Measurements from ENCODE around the gene SPPL3.

The SPPL3 gene

DNA sequence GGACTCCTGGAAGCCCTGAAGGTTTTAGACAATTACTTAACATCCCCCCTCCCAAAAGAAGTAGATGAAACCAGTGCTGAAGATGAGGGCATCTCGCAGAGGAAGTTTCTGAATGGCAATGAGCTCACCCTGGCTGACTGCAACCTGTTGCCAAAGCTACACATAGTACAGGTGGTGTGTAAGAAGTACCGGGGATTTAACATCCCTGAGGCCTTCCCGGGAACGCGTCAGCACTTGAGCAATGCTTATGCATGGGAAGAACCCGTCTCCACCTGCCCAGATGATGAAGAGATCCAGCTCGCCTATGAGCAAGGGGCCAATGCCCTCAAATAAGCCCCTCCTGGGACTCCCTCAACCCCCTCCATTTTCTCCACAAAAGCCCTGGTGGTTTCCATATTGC is 10.6 kb upstream of the SPPL3 start:
- Histone ChIP-seq H3K36me3 (ENCODE audit: control insufficient read depth in 2 of 2, insufficient read depth in 1 of 2, low read length in 2 of 2) (no peaks in the 10 kb centered on the region), H3K27ac (ENCODE audit: extremely low read depth, low read depth, low read length) (no peak overlapping the region), H3K9me3 (ENCODE audit: control insufficient read depth, insufficient read depth, low read depth, low read length) (no peaks in the 10 kb centered on the region), H3K4me1 (ENCODE audit: control insufficient read depth, insufficient read depth, low read length) (no peaks in the 10 kb centered on the region), H3K4me3 (ENCODE audit: low read depth, low read length) (no peak overlapping the region)
- ChIA-PET POLR2A (no interaction called here), CTCF (no interaction called here)
- no peak for TF ChIP-seq MYNN (tag by site-specific recombination; IDR thresholded peaks at IDR 0.05; ENCODE audit: borderline replicate concordance)
- 0 out of 2 replicates have a peak, but pooled peaks have one; percentile 25 for TF ChIP-seq SCRT1 (tag by site-specific recombination; IDR thresholded peaks at IDR 0.05; ENCODE audit: borderline replicate concordance)
- TF ChIP-seq ZNF501 (tag by site-specific recombination; IDR thresholded peaks at IDR 0.05), result no peak
- TF ChIP-seq, protein P1, sequence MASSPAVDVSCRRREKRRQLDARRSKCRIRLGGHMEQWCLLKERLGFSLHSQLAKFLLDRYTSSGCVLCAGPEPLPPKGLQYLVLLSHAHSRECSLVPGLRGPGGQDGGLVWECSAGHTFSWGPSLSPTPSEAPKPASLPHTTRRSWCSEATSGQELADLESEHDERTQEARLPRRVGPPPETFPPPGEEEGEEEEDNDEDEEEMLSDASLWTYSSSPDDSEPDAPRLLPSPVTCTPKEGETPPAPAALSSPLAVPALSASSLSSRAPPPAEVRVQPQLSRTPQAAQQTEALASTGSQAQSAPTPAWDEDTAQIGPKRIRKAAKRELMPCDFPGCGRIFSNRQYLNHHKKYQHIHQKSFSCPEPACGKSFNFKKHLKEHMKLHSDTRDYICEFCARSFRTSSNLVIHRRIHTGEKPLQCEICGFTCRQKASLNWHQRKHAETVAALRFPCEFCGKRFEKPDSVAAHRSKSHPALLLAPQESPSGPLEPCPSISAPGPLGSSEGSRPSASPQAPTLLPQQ (tag by site-specific recombination; IDR thresholded peaks at IDR 0.05), result no peak
- TF ChIP-seq ZNF214 (tag by site-specific recombination; IDR thresholded peaks at IDR 0.05; ENCODE audit: borderline replicate concordance), result no peak
- TF ChIP-seq ZBTB8A (tag by site-specific recombination; IDR thresholded peaks at IDR 0.05), result no peak
- TF ChIP-seq SCRT2 (tag by site-specific recombination; IDR thresholded peaks at IDR 0.05), result peak; percentile 85

DNA sequence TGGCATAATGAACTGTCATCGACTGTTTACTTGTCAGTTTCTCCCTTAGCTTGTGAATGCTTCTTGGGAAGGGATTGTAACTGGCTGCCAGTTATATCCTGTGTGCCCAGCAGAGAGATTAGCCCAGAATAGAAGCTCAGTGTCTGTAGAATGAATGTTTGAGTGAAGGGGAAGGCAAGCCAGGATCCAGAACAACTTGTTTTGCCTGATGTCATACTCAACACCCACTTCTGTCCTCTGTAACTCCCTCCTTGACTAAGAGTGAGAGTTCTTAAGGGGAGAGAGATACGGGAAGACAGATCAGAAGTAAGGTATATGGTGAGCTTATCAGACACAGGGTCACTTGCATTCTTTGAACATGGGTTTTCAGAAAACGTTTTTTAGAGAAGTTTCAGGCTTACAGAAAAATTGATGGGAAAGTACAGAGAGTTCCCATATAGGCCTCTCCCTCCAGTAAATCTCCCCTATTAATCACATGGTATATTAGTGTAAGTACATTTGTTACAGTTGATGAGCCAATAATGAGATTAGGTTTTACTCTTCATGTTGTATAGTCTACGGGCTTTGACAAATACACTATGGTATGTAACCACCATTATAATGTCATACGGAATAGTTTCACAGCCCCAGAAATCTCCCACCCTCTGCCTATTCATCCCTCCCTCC is 5.6 kb upstream of the SPPL3 start:
- no peaks in the 10 kb centered on the region for H3K4me1 ChIP-seq (ENCODE audit: control insufficient read depth, insufficient read depth, low read length)
- H3K27ac ChIP-seq (ENCODE audit: extremely low read depth, low read depth, low read length), result no peak overlapping the region
- no peaks in the 10 kb centered on the region for H3K36me3 ChIP-seq (ENCODE audit: control insufficient read depth in 2 of 2, insufficient read depth in 1 of 2, low read length in 2 of 2)
- H3K9me3 ChIP-seq (ENCODE audit: control insufficient read depth, insufficient read depth, low read depth, low read length), result no peaks in the 10 kb centered on the region
- 0 out of 2 replicates have a peak, but pooled peaks have one; percentile 15 for TF ChIP-seq ZNF600 (tag by site-specific recombination; IDR thresholded peaks at IDR 0.05)
- no peak for TF ChIP-seq KLF9 (tag by site-specific recombination; IDR thresholded peaks at IDR 0.05; ENCODE audit: low read depth)
- TF ChIP-seq, protein P2, sequence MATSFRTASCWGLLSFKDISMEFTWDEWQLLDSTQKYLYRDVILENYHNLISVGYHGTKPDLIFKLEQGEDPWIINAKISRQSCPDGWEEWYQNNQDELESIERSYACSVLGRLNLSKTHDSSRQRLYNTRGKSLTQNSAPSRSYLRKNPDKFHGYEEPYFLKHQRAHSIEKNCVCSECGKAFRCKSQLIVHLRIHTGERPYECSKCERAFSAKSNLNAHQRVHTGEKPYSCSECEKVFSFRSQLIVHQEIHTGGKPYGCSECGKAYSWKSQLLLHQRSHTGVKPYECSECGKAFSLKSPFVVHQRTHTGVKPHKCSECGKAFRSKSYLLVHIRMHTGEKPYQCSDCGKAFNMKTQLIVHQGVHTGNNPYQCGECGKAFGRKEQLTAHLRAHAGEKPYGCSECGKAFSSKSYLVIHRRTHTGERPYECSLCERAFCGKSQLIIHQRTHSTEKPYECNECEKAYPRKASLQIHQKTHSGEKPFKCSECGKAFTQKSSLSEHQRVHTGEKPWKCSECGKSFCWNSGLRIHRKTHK (tag by site-specific recombination; IDR thresholded peaks at IDR 0.05), result no peak
- TF ChIP-seq, protein P3, sequence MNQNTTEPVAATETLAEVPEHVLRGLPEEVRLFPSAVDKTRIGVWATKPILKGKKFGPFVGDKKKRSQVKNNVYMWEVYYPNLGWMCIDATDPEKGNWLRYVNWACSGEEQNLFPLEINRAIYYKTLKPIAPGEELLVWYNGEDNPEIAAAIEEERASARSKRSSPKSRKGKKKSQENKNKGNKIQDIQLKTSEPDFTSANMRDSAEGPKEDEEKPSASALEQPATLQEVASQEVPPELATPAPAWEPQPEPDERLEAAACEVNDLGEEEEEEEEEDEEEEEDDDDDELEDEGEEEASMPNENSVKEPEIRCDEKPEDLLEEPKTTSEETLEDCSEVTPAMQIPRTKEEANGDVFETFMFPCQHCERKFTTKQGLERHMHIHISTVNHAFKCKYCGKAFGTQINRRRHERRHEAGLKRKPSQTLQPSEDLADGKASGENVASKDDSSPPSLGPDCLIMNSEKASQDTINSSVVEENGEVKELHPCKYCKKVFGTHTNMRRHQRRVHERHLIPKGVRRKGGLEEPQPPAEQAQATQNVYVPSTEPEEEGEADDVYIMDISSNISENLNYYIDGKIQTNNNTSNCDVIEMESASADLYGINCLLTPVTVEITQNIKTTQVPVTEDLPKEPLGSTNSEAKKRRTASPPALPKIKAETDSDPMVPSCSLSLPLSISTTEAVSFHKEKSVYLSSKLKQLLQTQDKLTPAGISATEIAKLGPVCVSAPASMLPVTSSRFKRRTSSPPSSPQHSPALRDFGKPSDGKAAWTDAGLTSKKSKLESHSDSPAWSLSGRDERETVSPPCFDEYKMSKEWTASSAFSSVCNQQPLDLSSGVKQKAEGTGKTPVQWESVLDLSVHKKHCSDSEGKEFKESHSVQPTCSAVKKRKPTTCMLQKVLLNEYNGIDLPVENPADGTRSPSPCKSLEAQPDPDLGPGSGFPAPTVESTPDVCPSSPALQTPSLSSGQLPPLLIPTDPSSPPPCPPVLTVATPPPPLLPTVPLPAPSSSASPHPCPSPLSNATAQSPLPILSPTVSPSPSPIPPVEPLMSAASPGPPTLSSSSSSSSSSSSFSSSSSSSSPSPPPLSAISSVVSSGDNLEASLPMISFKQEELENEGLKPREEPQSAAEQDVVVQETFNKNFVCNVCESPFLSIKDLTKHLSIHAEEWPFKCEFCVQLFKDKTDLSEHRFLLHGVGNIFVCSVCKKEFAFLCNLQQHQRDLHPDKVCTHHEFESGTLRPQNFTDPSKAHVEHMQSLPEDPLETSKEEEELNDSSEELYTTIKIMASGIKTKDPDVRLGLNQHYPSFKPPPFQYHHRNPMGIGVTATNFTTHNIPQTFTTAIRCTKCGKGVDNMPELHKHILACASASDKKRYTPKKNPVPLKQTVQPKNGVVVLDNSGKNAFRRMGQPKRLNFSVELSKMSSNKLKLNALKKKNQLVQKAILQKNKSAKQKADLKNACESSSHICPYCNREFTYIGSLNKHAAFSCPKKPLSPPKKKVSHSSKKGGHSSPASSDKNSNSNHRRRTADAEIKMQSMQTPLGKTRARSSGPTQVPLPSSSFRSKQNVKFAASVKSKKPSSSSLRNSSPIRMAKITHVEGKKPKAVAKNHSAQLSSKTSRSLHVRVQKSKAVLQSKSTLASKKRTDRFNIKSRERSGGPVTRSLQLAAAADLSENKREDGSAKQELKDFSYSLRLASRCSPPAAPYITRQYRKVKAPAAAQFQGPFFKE (tag by site-specific recombination; IDR thresholded peaks at IDR 0.05; ENCODE audit: borderline replicate concordance), result no peak
- TF ChIP-seq ZSCAN23 (tag by site-specific recombination; IDR thresholded peaks at IDR 0.05), result no peak
- ChIA-PET POLR2A (no interaction called here), CTCF (interaction anchor here (1.1 kb wide), 1 partner anchor 327 kb away, joined by 3 read pairs; no protein-coding TSS in a partner anchor)
- H3K4me3 ChIP-seq (ENCODE audit: low read depth, low read length), result no peak overlapping the region

All from HEK293 (cell line).